ENCODE results near the gene ID1. TPM values are rescaled to one million over a fixed set of nuclear protein-coding genes. Genes with fewer than 3 reads are reported as not detected.

ID1 gene
- total and polyA plus RNA-seq, 2 of the 13 experiments (the other 11 are each of a cell fraction or from before 2014, with no cell fraction given) = 320 to 419 TPM

- TF ChIP-seq, protein P1, sequence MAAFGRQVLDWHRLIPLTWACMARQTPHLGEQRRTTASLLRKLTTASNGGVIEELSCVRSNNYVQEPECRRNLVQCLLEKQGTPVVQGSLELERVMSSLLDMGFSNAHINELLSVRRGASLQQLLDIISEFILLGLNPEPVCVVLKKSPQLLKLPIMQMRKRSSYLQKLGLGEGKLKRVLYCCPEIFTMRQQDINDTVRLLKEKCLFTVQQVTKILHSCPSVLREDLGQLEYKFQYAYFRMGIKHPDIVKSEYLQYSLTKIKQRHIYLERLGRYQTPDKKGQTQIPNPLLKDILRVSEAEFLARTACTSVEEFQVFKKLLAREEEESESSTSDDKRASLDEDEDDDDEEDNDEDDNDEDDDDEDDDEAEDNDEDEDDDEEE (CRISPR knock-in tag; IDR thresholded peaks at IDR 0.05) = no peak
- TF ChIP-seq TCF7L2 (IDR thresholded peaks at IDR 0.05; ENCODE audit: low read depth, low read length) (no peak), CHD2 (IDR thresholded peaks at IDR 0.05; ENCODE audit: low read depth, low read length) (no peak), GATA4 (IDR thresholded peaks at IDR 0.05; ENCODE audit: borderline replicate concordance, low read depth) (no peak), NFE2L1 (CRISPR knock-in tag; IDR thresholded peaks at IDR 0.05; ENCODE audit: borderline replicate concordance) (peak; percentile 62; the same call in 1 of the 2 replicates), PITX1 (CRISPR knock-in tag; IDR thresholded peaks at IDR 0.05) (peak; percentile 48; the same call in 1 of the 2 replicates), NRL (CRISPR knock-in tag; IDR thresholded peaks at IDR 0.05; ENCODE audit: borderline replicate concordance) (peak; percentile 69), PAF1 (CRISPR knock-in tag; IDR thresholded peaks at IDR 0.05) (peak; percentile 90; the same call in 1 of the 2 replicates), ZNF280D (CRISPR knock-in tag; IDR thresholded peaks at IDR 0.05) (peak; percentile 56; the same call in 1 of the 2 replicates), SNRNP70 (IDR thresholded peaks at IDR 0.05; ENCODE audit: low read depth, low read length) (no peak)
- TF ChIP-seq, protein P2, sequence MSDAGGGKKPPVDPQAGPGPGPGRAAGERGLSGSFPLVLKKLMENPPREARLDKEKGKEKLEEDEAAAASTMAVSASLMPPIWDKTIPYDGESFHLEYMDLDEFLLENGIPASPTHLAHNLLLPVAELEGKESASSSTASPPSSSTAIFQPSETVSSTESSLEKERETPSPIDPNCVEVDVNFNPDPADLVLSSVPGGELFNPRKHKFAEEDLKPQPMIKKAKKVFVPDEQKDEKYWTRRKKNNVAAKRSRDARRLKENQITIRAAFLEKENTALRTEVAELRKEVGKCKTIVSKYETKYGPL (CRISPR knock-in tag; IDR thresholded peaks at IDR 0.05) = 0 out of 2 replicates have a peak, but pooled peaks have one; percentile 7
- TF ChIP-seq, protein P3, sequence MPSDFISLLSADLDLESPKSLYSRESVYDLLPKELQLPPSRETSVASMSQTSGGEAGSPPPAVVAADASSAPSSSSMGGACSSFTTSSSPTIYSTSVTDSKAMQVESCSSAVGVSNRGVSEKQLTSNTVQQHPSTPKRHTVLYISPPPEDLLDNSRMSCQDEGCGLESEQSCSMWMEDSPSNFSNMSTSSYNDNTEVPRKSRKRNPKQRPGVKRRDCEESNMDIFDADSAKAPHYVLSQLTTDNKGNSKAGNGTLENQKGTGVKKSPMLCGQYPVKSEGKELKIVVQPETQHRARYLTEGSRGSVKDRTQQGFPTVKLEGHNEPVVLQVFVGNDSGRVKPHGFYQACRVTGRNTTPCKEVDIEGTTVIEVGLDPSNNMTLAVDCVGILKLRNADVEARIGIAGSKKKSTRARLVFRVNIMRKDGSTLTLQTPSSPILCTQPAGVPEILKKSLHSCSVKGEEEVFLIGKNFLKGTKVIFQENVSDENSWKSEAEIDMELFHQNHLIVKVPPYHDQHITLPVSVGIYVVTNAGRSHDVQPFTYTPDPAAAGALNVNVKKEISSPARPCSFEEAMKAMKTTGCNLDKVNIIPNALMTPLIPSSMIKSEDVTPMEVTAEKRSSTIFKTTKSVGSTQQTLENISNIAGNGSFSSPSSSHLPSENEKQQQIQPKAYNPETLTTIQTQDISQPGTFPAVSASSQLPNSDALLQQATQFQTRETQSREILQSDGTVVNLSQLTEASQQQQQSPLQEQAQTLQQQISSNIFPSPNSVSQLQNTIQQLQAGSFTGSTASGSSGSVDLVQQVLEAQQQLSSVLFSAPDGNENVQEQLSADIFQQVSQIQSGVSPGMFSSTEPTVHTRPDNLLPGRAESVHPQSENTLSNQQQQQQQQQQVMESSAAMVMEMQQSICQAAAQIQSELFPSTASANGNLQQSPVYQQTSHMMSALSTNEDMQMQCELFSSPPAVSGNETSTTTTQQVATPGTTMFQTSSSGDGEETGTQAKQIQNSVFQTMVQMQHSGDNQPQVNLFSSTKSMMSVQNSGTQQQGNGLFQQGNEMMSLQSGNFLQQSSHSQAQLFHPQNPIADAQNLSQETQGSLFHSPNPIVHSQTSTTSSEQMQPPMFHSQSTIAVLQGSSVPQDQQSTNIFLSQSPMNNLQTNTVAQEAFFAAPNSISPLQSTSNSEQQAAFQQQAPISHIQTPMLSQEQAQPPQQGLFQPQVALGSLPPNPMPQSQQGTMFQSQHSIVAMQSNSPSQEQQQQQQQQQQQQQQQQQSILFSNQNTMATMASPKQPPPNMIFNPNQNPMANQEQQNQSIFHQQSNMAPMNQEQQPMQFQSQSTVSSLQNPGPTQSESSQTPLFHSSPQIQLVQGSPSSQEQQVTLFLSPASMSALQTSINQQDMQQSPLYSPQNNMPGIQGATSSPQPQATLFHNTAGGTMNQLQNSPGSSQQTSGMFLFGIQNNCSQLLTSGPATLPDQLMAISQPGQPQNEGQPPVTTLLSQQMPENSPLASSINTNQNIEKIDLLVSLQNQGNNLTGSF (CRISPR knock-in tag; IDR thresholded peaks at IDR 0.05) = no peak
- TF ChIP-seq, protein P4, sequence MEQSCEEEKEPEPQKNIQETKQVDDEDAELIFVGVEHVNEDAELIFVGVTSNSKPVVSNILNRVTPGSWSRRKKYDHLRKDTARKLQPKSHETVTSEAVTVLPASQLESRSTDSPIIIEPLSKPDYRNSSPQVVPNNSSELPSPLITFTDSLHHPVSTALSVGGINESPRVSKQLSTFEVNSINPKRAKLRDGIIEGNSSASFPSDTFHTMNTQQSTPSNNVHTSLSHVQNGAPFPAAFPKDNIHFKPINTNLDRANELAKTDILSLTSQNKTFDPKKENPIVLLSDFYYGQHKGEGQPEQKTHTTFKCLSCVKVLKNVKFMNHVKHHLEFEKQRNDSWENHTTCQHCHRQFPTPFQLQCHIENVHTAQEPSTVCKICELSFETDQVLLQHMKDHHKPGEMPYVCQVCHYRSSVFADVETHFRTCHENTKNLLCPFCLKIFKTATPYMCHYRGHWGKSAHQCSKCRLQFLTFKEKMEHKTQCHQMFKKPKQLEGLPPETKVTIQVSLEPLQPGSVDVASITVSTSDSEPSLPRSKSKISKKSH (CRISPR knock-in tag; IDR thresholded peaks at IDR 0.05; ENCODE audit: borderline replicate concordance) = peak; percentile 82; the same call in 1 of the 2 replicates
- TF ChIP-seq, protein P5, sequence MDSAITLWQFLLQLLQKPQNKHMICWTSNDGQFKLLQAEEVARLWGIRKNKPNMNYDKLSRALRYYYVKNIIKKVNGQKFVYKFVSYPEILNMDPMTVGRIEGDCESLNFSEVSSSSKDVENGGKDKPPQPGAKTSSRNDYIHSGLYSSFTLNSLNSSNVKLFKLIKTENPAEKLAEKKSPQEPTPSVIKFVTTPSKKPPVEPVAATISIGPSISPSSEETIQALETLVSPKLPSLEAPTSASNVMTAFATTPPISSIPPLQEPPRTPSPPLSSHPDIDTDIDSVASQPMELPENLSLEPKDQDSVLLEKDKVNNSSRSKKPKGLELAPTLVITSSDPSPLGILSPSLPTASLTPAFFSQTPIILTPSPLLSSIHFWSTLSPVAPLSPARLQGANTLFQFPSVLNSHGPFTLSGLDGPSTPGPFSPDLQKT (CRISPR knock-in tag; IDR thresholded peaks at IDR 0.05; ENCODE audit: borderline replicate concordance) = no peak
Observed at GRCh38 chr20:31573555-31574321, 31.4 kb upstream of the ID1 start (continued).

Measured in HepG2 (cell line).